ENCODE data around the gene DEPDC5. TPM values are rescaled to one million over a fixed set of nuclear protein-coding genes. Genes with fewer than 3 reads are reported as not detected.

Gene DEPDC5
- total RNA-seq, 1 experiment from 2014 or later = 28.1 TPM

DNA sequence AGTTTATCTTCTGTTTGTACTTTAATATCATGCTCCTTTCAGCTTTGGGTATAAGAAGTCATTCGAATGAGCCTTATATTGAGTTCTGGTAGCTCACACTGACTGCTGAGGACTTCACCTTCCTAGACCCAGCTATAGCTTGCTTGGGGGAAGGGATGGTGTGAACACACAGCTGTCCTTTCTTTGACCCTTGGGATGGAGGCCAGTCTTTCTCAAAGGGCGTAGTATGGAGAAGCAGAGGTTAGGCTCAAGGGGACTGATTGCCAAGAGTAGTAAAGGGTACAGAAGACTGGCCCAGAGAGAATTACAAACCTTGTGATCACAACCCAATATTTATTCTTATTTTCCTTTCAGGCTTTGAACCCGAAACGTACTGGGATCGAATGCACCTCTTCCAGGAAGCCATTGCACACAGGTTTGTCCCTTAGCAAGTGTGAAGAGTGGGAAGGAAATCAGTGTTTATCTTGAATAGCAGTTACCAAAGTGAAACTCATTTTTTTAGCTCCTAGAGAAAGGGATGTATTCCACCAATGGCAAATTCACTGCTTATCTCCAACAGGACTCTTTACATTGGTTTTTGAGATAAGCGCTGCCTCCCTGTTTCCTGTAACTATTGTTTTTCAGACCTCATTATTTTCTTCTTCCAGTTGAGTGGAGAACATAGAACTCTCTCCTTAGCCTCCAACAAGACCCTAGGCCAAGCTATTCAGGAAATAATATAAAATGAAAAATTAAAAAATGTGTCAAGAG is 147.7 kb downstream of the DEPDC5 start:
- BruUV-seq (replicated peaks) = no TSS peak
- Histone ChIP-seq H3K27ac (no peak overlapping the region), H3K9me2 (ENCODE audit: insufficient read depth) (no peaks in the 10 kb centered on the region), H4K20me1 (ENCODE audit: insufficient read depth) (no peaks in the 10 kb centered on the region), H3F3A (ENCODE audit: insufficient read depth, low read depth) (no peaks in the 10 kb centered on the region), H3K79me2 (ENCODE audit: low read depth) (no peaks in the 10 kb centered on the region), H2AFZ (no peak overlapping the region), H3K27me3 (ENCODE audit: insufficient read depth, low read depth) (no peaks in the 10 kb centered on the region), H3K9me3 (ENCODE audit: insufficient read depth, low read depth) (no peaks in the 10 kb centered on the region), H3K4me2 (no peak overlapping the region), H3K36me3 (ENCODE audit: low read depth) (peaks cover 8% of the 10 kb centered on the region; the same call in 1 of the 2 replicates), H3K4me1 (replicated peaks; ENCODE audit: insufficient read depth) (no peaks in the 10 kb centered on the region), H3K4me3 (no peak overlapping the region)
- ChIA-PET CTCF (no interaction called here), POLR2A (ENCODE audit: unreplicated experiment) (no interaction called here)
- TF ChIP-seq, protein P1, sequence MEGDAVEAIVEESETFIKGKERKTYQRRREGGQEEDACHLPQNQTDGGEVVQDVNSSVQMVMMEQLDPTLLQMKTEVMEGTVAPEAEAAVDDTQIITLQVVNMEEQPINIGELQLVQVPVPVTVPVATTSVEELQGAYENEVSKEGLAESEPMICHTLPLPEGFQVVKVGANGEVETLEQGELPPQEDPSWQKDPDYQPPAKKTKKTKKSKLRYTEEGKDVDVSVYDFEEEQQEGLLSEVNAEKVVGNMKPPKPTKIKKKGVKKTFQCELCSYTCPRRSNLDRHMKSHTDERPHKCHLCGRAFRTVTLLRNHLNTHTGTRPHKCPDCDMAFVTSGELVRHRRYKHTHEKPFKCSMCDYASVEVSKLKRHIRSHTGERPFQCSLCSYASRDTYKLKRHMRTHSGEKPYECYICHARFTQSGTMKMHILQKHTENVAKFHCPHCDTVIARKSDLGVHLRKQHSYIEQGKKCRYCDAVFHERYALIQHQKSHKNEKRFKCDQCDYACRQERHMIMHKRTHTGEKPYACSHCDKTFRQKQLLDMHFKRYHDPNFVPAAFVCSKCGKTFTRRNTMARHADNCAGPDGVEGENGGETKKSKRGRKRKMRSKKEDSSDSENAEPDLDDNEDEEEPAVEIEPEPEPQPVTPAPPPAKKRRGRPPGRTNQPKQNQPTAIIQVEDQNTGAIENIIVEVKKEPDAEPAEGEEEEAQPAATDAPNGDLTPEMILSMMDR (conservative IDR thresholded peaks at IDR 0.05) = no peak
- no peak for TF ChIP-seq EZH2 (IDR thresholded peaks at IDR 0.05; ENCODE audit: low read depth)
- intact Hi-C loops (cut with micrococcal nuclease; ENCODE audit: unreplicated experiment) = no loop called here
- DNase-seq = no peak

DNA sequence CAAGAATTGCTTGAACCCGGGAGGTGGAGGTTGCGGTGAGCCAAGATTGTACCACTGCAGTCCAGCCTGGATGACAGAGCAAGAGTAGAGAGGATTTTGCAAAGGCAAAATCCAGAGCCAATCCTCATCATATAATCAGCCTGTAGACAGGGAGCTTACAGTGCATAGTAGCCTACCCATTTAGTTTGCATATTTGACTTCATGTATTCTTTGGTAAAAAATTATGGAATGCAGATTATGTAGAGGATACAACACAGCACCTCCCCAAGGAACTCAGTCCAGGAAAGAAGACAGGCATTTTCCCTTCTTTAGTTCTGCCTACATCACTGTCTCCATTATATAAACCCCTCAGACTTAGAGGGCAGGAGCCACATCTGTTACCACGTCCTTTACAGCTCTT is 150.8 kb downstream of the DEPDC5 start:
- BruUV-seq (replicated peaks) = no TSS peak
- H3K27me3 ChIP-seq (ENCODE audit: insufficient read depth, low read depth) = no peaks in the 10 kb centered on the region
- peaks cover 7% of the 10 kb centered on the region; the same call in 1 of the 2 replicates for H3K36me3 ChIP-seq (ENCODE audit: low read depth)
- H3K27ac ChIP-seq = no peak overlapping the region
- ChIA-PET CTCF (no interaction called here), POLR2A (ENCODE audit: unreplicated experiment) (no interaction called here)
- no peak overlapping the region for H2AFZ ChIP-seq
- H3K4me1 ChIP-seq (replicated peaks; ENCODE audit: insufficient read depth) = no peaks in the 10 kb centered on the region
- H3K4me2 ChIP-seq = no peak overlapping the region
- H3K79me2 ChIP-seq (ENCODE audit: low read depth) = no peaks in the 10 kb centered on the region
- intact Hi-C loops (cut with micrococcal nuclease; ENCODE audit: unreplicated experiment) = no loop called here
- DNase-seq = no peak
- no peak overlapping the region for H3K4me3 ChIP-seq
- H3K9me3 ChIP-seq (ENCODE audit: insufficient read depth, low read depth) = no peaks in the 10 kb centered on the region
- no peaks in the 10 kb centered on the region for H3F3A ChIP-seq (ENCODE audit: insufficient read depth, low read depth)
- H4K20me1 ChIP-seq (ENCODE audit: insufficient read depth) = no peaks in the 10 kb centered on the region
- TF ChIP-seq, protein P1 (conservative IDR thresholded peaks at IDR 0.05) = no peak
- TF ChIP-seq EZH2 (IDR thresholded peaks at IDR 0.05; ENCODE audit: low read depth) = no peak
- H3K9me2 ChIP-seq (ENCODE audit: insufficient read depth) = no peaks in the 10 kb centered on the region

DNA sequence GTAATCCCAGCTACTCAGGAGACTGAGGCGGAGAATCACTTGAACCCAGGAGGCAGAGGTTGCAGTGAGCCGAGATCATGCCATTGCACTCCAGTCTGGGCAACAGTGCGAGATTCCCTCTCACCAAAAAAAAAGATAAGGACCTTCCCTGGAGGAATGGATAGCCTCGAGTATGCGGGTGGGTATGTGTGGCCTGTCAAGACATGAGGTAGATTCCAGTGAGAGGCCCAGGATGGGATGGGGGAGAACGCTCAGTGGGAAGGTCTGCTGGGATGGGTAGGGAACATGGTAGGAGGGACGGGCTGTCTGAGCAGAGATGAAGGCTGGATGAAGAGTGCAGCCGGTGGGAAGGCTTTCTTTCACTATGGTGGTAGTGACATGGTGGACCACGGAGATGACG is 151.5 kb downstream of the DEPDC5 start:
- no TSS peak for BruUV-seq (replicated peaks)

More for the DNA sequence above, 151.5 kb downstream of the DEPDC5 start:
- no peak overlapping the region for H3K27ac ChIP-seq
- H3K9me2 ChIP-seq (ENCODE audit: insufficient read depth) = no peaks in the 10 kb centered on the region
- no peaks in the 10 kb centered on the region for H3K27me3 ChIP-seq (ENCODE audit: insufficient read depth, low read depth)
- DNase-seq = no peak
- H3K9me3 ChIP-seq (ENCODE audit: insufficient read depth, low read depth) = no peaks in the 10 kb centered on the region
- no peaks in the 10 kb centered on the region for H3K79me2 ChIP-seq (ENCODE audit: low read depth)
- H3K36me3 ChIP-seq (ENCODE audit: low read depth) = peaks cover 7% of the 10 kb centered on the region; the same call in 1 of the 2 replicates
- ChIA-PET POLR2A (ENCODE audit: unreplicated experiment) (no interaction called here), CTCF (no interaction called here)
- H3K4me2 ChIP-seq = no peak overlapping the region
- no peak overlapping the region for H3K4me3 ChIP-seq
- H2AFZ ChIP-seq = no peak overlapping the region
- H4K20me1 ChIP-seq (ENCODE audit: insufficient read depth) = no peaks in the 10 kb centered on the region
- intact Hi-C loops (cut with micrococcal nuclease; ENCODE audit: unreplicated experiment) = no loop called here
- no peak for TF ChIP-seq EZH2 (IDR thresholded peaks at IDR 0.05; ENCODE audit: low read depth)
- TF ChIP-seq, protein P1 (conservative IDR thresholded peaks at IDR 0.05) = no peak
- H3K4me1 ChIP-seq (replicated peaks; ENCODE audit: insufficient read depth) = no peaks in the 10 kb centered on the region
- H3F3A ChIP-seq (ENCODE audit: insufficient read depth, low read depth) = no peaks in the 10 kb centered on the region

Measured in PC-9 (cell line).